Hematopoietic multipotent progenitor cell treated with erythropoietin and hydrocortisone succinate and interleukin-3 and kit ligand, for 6 days (in vitro differentiated cells): ENCODE results near the gene GRM7.

Experiments used
- DNase-seq: peaks from one replicate; pipeline ENCODE4 v3.0.0-alpha.2; 2015

GRM7 gene

DNA sequence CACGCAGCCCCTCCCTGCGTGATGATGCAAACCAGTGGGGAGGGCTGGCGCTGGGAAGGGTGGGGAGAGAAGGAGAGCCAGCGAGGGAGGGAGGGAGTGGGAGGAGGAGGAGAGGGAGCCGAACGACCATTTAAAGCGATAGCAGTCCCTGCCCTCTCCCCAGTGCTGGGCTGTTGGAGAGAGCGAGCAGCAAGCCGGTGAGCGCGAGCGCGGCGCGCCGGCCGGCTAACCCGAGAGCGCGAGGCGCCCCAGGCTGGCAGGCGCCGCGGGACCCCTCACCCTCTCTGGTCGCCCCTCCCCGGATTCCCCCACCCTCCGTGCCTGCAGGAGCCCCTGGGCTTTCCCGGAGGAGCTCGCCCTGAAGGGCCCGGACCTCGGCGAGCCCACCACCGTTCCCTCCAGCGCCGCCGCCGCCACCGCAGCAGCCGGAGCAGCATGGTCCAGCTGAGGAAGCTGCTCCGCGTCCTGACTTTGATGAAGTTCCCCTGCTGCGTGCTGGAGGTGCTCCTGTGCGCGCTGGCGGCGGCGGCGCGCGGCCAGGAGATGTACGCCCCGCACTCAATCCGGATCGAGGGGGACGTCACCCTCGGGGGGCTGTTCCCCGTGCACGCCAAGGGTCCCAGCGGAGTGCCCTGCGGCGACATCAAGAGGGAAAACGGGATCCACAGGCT, at the start of gene GRM7:
Gene GRM7, plus strand, starts transcription at position 162 of the 671 bp plus-strand sequence.
- DNase-seq, result no peak

DNA sequence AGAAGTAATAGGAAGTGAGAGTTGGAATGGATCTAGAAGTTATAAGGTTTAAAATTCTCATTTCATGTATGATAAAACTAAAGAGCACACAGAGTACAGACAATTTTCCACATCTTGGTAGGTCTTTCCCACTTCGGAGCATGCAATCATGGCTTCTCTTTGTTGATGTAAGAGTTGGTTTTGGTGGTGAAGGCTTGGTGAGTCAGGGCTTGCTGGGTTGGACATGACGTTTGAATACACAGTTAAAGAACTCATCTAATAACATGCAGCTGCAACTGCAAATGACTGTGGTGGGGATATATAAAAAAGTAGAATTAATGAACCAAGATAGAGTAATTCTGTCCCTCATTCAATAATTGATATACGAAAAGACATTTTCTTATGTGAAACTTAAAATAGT, 39.5 kb upstream of the GRM7 start:
- DNase-seq, result no peak

GRCh38 chr3:6825524-6825923, 35.4 kb upstream of the GRM7 start:
- no peak for DNase-seq

DNA sequence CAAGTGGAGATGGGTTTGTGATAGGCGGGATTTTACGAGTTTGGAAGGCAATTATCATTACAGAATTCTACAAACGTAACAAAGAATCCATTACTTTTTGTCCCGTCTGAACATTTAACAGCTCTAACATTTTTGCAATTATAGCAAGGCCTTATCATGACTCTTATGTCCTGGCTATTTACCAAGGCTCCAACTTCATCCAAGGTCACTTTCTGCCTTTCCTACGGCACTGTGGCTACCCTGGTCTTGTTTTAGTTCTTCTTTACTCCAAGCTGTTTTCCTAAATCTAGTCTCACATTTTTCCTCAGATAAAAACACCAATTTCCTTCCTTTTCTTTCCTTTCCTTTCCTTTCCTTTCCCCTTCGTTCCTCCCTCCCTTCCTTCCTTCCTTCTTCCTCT, 33.5 kb upstream of the GRM7 start:
- no peak for DNase-seq

- DNase-seq, result no peak
Measured at GRCh38 chr3:6844723-6845122, 16.2 kb upstream of the GRM7 start.

- no peak for DNase-seq
Measured at GRCh38 chr3:6854184-6854583, 6.7 kb upstream of the GRM7 start.

GRCh38 chr3:6857510-6857909, 3.4 kb upstream of the GRM7 start:
- DNase-seq, result no peak

GRCh38 chr3:6860149-6860953, 564 bp upstream of the GRM7 start:
- DNase-seq, result no peak

- DNase-seq, result no peak
Measured at GRCh38 chr3:6861625-6862000, 698 bp downstream of the GRM7 start.

- no peak for DNase-seq
Measured at GRCh38 chr3:6862041-6862879, 1.3 kb downstream of the GRM7 start.

- no peak for DNase-seq
Measured at GRCh38 chr3:6862880-6863195, 1.9 kb downstream of the GRM7 start.

GRCh38 chr3:6867269-6867668, 6.4 kb downstream of the GRM7 start:
- DNase-seq, result no peak

GRCh38 chr3:6878731-6879130, 17.8 kb downstream of the GRM7 start:
- no peak for DNase-seq

GRCh38 chr3:6912240-6912639, 51.3 kb downstream of the GRM7 start:
- DNase-seq, result no peak

GRCh38 chr3:6915898-6916297, 55.0 kb downstream of the GRM7 start:
- no peak for DNase-seq

DNA sequence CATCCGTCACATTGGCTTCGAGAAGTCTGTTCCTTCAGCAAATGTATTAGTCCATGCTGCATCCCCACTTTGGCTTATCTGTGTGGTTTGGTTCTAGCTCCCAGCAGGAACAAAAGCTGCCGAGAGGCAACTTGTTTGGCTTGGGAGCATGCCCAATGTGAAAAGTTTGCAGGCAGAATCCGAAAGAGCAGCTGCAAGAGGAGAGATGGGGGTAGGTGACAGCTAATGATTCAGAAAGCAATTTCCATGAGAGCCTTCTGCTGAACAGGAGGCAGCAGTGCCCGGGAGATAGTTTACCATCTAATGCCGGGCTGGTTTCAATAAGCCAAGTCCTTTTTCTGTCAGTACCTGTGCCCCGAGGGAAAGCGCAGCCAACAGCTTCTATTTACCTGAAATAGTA, 60.2 kb downstream of the GRM7 start:
- DNase-seq, result no peak

- no peak for DNase-seq
Measured at GRCh38 chr3:6921876-6922275, 61.0 kb downstream of the GRM7 start.

DNA sequence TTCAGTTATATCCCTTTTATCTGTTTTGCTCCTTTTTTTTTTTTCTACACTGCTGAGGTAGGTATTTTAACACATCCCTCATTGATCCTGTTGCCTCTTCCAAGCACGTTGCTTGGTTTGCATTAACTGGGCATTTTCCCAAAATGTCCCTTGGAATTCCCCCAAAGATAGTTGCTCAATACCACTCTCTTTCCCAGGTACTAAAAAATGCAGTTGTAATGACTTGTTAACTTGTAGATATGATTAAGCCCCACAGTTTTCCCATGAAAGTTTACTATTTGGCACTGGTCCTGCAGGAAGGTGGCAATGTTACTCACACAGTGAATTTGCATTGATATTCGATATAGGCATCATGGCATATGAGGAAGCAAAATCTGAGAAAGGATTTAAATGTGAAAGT, 67.1 kb downstream of the GRM7 start:
- no peak for DNase-seq

DNA sequence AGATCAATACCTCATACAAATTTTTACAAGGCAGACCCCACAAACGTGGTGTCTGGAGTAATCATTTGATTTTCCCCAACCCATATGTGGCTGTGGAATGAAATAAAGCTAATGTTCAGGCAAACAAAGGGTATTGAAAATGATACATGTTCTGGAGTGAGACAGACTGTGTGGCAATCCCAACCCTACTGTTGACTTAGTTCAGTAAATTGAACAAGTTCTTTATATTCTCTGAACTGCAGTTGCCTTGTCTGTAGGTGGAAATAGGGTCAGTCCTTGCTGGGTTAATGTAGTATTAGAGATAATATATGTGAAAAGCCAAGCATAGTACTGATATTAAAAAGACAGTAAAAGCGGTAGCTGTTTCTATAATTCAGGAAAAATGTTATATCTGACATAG, 69.0 kb downstream of the GRM7 start:
- no peak for DNase-seq

DNA sequence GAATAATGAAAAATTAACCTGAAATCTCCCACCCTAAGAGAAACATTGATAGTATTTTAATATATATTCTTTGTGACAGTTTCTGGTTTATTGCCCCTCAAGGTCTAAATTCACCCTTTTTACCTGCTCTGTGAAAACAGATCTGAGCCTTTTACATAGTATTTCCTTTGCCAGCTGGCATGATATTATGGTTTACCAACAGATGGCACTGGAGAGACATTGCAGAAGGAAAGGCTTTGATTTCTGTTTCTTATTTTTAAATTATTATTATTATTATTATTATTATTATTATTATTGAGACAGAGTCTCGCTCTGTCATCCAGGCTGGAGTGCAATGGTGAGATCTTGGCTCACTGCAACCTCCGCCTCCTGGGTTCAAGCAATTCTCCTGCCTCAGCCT, 74.5 kb downstream of the GRM7 start:
- DNase-seq, result peak; percentile 6

- DNase-seq, result no peak
Measured at GRCh38 chr3:6935970-6936369, 75.1 kb downstream of the GRM7 start.

GRCh38 chr3:6962801-6963200, 101.9 kb downstream of the GRM7 start:
- DNase-seq, result no peak

- DNase-seq, result no peak
Measured at GRCh38 chr3:6965881-6966280, 105.0 kb downstream of the GRM7 start.

- DNase-seq, result no peak
Measured at GRCh38 chr3:6971933-6972332, 111.0 kb downstream of the GRM7 start.
